Body of pancreas (tissue), 4 donors: ENCODE results near the gene PPP6C. TPM values are rescaled to one million over a fixed set of nuclear protein-coding genes. Genes with fewer than 3 reads are reported as not detected.
A peak's percentile ranks its signal among the peaks of the same experiment; 100 is the strongest.

Source experiments
- ATAC-seq: fragments of 150-250 bp; one replicate; pipeline ENCODE4 v1.9.1; 2016
- DNase-seq, 4 donors: peaks; one replicate each; pipeline ENCODE4 v3.0.0-alpha.2; 2019
- H3K27ac ChIP-seq, 4 donors: fragments of 200-600 bp; sonication (generic); 1 replicate in 3 of 4; 2 replicates in 1 of 4; pipeline versions ENCODE4 v1.5.1 to v1.6.1; 2016 to 2019; ENCODE audit warnings: mild to moderate bottlenecking in 1 of 4, mixed read lengths in 1 of 4, moderate library complexity in 1 of 4
- H3K27me3 ChIP-seq, 2 donors: fragments of 200-600 bp; sonication (generic); one replicate each; pipeline ENCODE4 v1.6.0; 2016; ENCODE audit warnings: mild to moderate bottlenecking in 1 of 2
- H3K36me3 ChIP-seq, 2 donors: fragments of 200-600 bp; sonication (generic); replicated peaks in 1 of 2; 2 replicates each; pipeline ENCODE4 v1.5.1; 2016; ENCODE audit warnings: low read depth in 2 of 2; ENCODE audit not compliant: insufficient read depth in 1 of 2
- H3K4me1 ChIP-seq: fragments of 200-600 bp; sonication (generic); one replicate; pipeline ENCODE4 v1.6.0; 2016
- H3K4me3 ChIP-seq, 2 donors: fragments of 200-600 bp; sonication (generic); 1 replicate in 1 of 2; 2 replicates in 1 of 2; pipeline ENCODE4 v1.5.1; 2016 to 2019
- H3K9me3 ChIP-seq, 3 donors: fragments of 200-600 bp; sonication (generic); 1 replicate in 2 of 3; 2 replicates in 1 of 3; pipeline ENCODE4 v1.5.1; 2016
- POLR2A ChIP-seq, 3 donors: fragments of 450-650 bp; IDR thresholded peaks; one replicate each; pipeline ENCODE4 v1.6.1; 2016; ENCODE audit warnings: antibody characterized with exemption in 3 of 3, mild to moderate bottlenecking in 2 of 3
- WGBS, 2 donors: methylation state at CpG; one replicate each; pipeline ENCODE4 v1.1.5; 2017; 5-methylcytosine and 5-hydroxymethylcytosine counted together
- intact Hi-C: fragments of 100-400 bp; cut with DNase I; formaldehyde crosslinking; loops from one replicate; pipeline ENCODE4 v1.15.1; 2023
- total RNA-seq, 2 donors: library from RNA; depleted of rRNA; stranded (reverse); fragments of >200 nt; gene quantifications; one replicate each; pipeline ENCODE4 v1.1.0, GENCODE V29; 2016
- TF ChIP-seq, protein P1 (sequence below), 7 experiments: fragments of 450-650 bp in 4 of 7; fragments of 200-600 bp in 3 of 7; sonication (generic) in 3 of 7; IDR thresholded peaks; one replicate each; pipeline ENCODE4 v1.5.1; 2016 to 2019; ENCODE audit warnings: antibody characterized with exemption in 7 of 7

The PPP6C gene
- total RNA-seq, 2 donors from 2014 or later, result 13.8 to 19.5 TPM

DNA sequence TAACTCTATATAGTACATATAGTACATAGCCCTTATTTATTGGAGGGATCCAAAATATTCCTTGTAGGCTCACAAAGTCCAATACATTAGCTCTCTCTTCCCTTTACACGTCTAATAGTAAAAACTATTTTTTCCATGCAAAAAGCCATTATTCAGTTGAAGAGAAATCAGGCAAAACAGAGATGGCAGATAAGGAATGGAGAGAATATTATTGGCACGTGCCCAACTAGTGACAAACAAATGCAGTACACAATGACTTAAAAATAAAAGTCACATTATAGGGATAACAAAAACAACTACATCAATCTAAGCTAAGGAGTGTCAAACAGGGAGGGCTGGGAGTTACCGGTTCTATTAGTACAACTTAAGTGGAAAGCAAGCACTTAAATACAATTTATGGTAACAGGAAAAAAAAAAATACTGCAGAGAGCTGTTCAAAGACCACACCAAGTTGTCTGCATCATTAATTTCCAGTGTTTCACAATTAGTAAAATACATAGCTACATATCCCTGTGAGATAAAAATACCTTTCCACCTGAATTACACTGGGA lies 42.1 kb downstream of the PPP6C start:
- Histone ChIP-seq H3K9me3 (no peaks in the 10 kb centered on the region), H3K27me3 (no peaks in the 10 kb centered on the region), H3K4me1 (peaks cover 6% of the 10 kb centered on the region), H3K4me3 (no peak overlapping the region), H3K27ac (no peak overlapping the region), H3K36me3 (peaks cover 0 to 12% of the 10 kb centered on the region in 2 donors)
- DNase-seq (no peak), ATAC-seq (no peak)
- intact Hi-C loops, result loop anchor here (10.0 kb wide), 1 partner anchor 293 kb away; the partner anchor contains the start of gene WDR38
- TF ChIP-seq POLR2A (IDR thresholded peaks at IDR 0.05), result no peak
- TF ChIP-seq, protein P1, sequence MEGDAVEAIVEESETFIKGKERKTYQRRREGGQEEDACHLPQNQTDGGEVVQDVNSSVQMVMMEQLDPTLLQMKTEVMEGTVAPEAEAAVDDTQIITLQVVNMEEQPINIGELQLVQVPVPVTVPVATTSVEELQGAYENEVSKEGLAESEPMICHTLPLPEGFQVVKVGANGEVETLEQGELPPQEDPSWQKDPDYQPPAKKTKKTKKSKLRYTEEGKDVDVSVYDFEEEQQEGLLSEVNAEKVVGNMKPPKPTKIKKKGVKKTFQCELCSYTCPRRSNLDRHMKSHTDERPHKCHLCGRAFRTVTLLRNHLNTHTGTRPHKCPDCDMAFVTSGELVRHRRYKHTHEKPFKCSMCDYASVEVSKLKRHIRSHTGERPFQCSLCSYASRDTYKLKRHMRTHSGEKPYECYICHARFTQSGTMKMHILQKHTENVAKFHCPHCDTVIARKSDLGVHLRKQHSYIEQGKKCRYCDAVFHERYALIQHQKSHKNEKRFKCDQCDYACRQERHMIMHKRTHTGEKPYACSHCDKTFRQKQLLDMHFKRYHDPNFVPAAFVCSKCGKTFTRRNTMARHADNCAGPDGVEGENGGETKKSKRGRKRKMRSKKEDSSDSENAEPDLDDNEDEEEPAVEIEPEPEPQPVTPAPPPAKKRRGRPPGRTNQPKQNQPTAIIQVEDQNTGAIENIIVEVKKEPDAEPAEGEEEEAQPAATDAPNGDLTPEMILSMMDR (IDR thresholded peaks at IDR 0.05), result no peak
- 66% methylated on average over 3 of the region's 3 CpGs for WGBS, 2 donors

DNA sequence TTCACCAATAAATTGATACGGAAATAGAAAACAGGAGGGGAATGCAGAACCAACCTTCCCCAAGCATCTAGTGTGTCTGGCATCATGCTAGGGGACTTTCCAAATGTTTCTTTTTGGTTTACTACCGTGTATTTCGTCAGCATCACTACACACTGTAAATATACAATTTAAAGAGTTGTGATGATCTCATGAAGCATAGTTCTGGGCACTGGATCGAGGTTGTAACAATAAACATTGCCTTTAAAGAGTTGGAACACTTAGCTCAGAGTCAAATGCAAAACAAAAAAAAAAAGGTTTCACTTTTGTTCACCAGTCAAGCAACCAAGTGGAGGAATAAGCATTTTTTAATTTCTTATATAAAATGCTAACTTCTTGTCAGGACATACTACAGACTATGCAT lies 43.4 kb downstream of the PPP6C start:
- Histone ChIP-seq H3K36me3 (peaks cover 0 to 7% of the 10 kb centered on the region in 2 donors), H3K4me3 (no peak overlapping the region), H3K4me1 (peaks cover 6% of the 10 kb centered on the region), H3K9me3 (no peaks in the 10 kb centered on the region), H3K27me3 (no peaks in the 10 kb centered on the region), H3K27ac (no peak overlapping the region)
- ATAC-seq (no peak), DNase-seq (no peak)
- WGBS, 2 donors, result 63 to 68% methylated on average over 4 of the region's 4 CpGs
- intact Hi-C loops, result loop anchor here (10.0 kb wide), 1 partner anchor 291 kb away; the partner anchor contains the start of gene WDR38
- TF ChIP-seq, protein P1 (IDR thresholded peaks at IDR 0.05), result no peak
- no peak for TF ChIP-seq POLR2A (IDR thresholded peaks at IDR 0.05)

DNA sequence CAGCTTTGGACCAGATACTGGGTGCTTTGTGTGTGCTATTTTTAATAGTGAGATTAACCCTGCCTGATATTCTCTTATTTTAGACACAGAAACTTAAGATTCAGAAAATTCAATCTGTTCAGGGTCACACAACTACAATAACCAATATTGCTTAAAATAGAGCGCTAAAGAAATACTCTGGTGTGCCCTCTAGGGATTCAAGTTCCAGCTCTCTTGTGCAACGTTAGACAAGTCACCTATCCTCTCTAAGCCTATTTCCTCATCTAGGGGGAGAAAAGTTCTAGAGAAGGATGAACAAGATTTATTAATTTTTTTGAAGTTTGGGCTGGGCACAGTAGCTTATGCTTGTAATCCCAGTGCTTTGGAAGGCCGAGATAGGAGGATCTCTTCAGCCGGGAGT lies 44.2 kb downstream of the PPP6C start:
- no peak for TF ChIP-seq POLR2A (IDR thresholded peaks at IDR 0.05)
- TF ChIP-seq, protein P1 (IDR thresholded peaks at IDR 0.05), result no peak

DNA sequence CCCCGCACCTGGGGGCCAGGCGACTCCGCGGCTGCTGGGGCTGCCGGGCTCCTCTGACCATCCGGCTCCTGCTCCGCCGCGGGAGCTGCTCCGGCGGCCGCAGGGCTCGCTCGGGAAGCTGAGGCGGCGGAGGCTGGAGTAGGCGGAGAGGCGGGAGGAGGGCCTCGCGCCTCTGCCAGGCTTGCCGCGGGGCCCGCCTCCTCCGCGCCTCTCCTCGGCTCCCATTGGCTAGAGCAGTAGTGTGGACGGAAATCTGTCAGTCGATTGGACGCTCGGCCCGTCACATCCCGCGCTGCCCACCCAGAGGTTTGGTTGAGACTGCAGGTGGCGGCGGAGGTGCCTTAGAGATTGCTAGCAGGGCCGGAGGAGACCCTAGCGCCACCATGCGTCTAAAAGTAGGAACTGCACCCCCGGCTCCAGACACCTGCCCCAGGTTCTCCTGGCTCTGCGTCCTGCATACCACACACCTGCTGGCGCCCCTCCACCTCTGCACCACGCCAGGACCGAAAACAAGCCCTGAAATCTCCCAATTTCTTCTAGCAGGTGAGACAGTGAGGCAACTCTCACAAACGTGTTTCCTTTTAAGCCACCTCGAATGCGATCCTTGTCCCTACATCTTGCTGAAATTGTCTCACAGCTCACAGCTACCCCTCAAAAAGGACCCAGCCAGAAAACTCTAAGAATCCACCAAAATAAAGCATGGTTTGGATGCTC lies 46.1 kb downstream of the PPP6C start, which contains the start of gene SCAI:
SCAI (minus strand) TSS at position 152 of the 714 bp plus-strand sequence; CDS start at position 61, 91 bp downstream.
- Histone ChIP-seq H3K27ac (peak within 1 kb of the TSS in 3 of 4 donors; percentile 55 to 81 (median 74)), H3K4me3 (peak within 1 kb of the TSS; percentile 83 to 95), H3K36me3 (no peaks in the 10 kb centered on the region), H3K4me1 (peaks cover 6% of the 10 kb centered on the region), H3K27me3 (no peaks in the 10 kb centered on the region), H3K9me3 (no peaks in the 10 kb centered on the region)
- DNase-seq (peak; percentile 99 to 100 (median 100)), ATAC-seq (peak; percentile 100)
- 0 to 1% methylated on average over 20 to 41 of the region's 46 CpGs for WGBS, 2 donors
- intact Hi-C loops, result loop anchor here (10.0 kb wide), 1 partner anchor 289 kb away; the partner anchor contains the start of gene WDR38
- TF ChIP-seq, protein P1 (IDR thresholded peaks at IDR 0.05), result peak; percentile 98 to 100 (median 99)
- TF ChIP-seq POLR2A (IDR thresholded peaks at IDR 0.05), result peak; percentile 33 to 67 (median 62)

More for the DNA sequence above, 44.2 kb downstream of the PPP6C start:
- WGBS, 2 donors, result 71 to 73% methylated on average over 4 of the region's 4 CpGs
- Histone ChIP-seq H3K27ac (no peak overlapping the region), H3K4me3 (no peak overlapping the region), H3K27me3 (no peaks in the 10 kb centered on the region), H3K36me3 (peaks cover 0 to 4% of the 10 kb centered on the region in 2 donors), H3K4me1 (peaks cover 6% of the 10 kb centered on the region), H3K9me3 (no peaks in the 10 kb centered on the region)
- no peak for DNase-seq
- no peak for ATAC-seq
- intact Hi-C loops, result loop anchor here (10.0 kb wide), 1 partner anchor 291 kb away; the partner anchor contains the start of gene WDR38
